Cardiac septum (tissue), 1 donor: ENCODE data around the gene ZNF618. TPM values are rescaled to one million over a fixed set of nuclear protein-coding genes. Genes with fewer than 3 reads are reported as not detected.

Source experiments
- DNase-seq: peaks from one replicate; pipeline ENCODE4 v3.0.0-alpha.2; 2020; ENCODE audit warnings: low spot score
- intact Hi-C: fragments of 100-400 bp; cut with DNase I; formaldehyde crosslinking; loops from one replicate; pipeline ENCODE4 v1.14.0; 2022
- total RNA-seq: library from RNA; stranded (reverse); fragmentation: NEBNext Ultra II Directional; extraction: Animal tissue kit (Norgen Biotek cat#: 25700); gene quantifications from one replicate; pipeline ENCODE4 v1.2.1, GENCODE V29; 2021
- donor health status: DM: no; HTN: no; CAD: no.

The ZNF618 gene
- total RNA-seq, 1 donor from 2014 or later, result 1.7 TPM

GRCh38 chr9:114027159-114027862 is 151.2 kb downstream of the ZNF618 start:
- intact Hi-C loops, result no loop called here
- peak; percentile 72 for DNase-seq

- intact Hi-C loops, result no loop called here
- no peak for DNase-seq
Observed at GRCh38 chr9:114027863-114028465, 151.9 kb downstream of the ZNF618 start.

DNA sequence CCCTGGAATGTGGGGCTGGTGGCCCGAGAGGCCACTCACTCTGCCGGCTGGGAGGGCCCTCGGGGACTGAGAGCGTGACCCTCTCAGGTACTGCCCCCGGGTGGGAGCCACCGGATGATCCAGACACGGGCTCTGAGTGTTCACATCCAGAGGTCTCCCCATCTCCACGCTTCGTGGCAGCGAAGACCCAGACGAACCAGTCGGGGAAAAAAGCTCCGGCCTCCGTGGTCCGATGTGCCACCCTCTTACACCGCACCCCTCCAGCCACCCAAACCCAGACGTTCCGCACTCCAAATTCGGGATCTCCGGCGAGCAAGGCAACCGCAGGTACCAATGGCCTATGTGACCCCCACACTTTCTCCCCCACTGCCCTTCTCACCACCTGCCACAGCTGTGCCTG is 152.5 kb downstream of the ZNF618 start:
- DNase-seq, result no peak
- intact Hi-C loops, result no loop called here

GRCh38 chr9:114029311-114030170 is 153.4 kb downstream of the ZNF618 start:
- no peak for DNase-seq
- intact Hi-C loops, result loop anchor here (5.0 to 10.0 kb wide), 2 partner anchors 185 to 347 kb away; no protein-coding TSS in a partner anchor

DNA sequence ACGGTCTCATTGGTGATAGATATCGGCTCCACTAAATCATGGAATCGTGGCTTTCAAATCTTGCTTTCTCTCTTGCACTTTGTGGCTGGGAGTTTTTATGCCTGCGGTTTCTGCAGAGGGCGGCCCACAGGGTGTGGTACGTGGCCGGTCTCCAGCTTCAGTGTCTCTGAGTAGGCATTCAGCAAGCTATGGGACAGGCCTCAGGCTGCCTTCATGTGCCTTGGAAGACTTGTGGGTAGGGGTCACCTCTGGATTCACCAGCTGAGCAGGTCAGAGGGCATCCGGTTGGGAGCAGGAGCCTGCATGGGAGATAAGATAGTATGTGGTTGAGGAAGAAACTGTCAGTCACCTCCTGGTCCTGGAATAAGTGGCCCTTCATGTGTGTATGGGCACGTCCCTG is 154.3 kb downstream of the ZNF618 start:
- intact Hi-C loops, result loop anchor here (5.0 to 10.0 kb wide), 2 partner anchors 186 to 348 kb away; no protein-coding TSS in a partner anchor
- peak; percentile 46 for DNase-seq

DNA sequence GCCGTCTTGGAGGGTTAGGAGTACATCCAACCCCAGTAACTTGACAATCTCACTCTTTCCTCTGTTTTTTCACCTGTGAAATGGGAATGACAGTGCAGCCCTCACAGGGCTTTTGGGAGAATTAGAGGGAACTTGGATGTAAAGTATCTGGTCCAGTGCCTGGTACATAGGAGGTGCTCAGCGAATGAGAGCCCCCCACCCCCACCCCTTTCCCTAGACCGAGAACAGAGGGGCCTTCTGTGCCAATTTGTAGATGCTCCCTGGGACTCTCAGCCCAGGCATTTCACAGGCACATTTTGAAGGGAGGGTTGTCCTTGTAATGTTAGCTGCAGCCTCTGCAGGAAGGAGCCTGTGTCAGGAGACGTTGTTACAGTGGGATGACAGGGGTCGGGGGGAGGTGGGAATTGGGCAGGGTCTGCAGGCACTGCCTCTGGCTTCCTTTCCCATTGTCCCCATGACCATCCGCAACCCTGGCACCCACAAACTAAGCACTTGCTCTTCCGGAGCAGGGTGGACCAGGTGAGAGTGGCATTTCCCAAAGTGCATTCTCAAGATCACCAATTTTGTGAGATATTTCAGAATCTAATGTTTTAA is 155.0 kb downstream of the ZNF618 start:
- intact Hi-C loops, result loop anchor here (5.0 to 10.0 kb wide), 2 partner anchors 186 to 349 kb away; no protein-coding TSS in a partner anchor
- no peak for DNase-seq

- intact Hi-C loops, result loop anchor here (2.0 to 10.0 kb wide), 4 partner anchors 187 to 350 kb away; no protein-coding TSS in a partner anchor
- peak; percentile 44 for DNase-seq
Observed at GRCh38 chr9:114031948-114032840, 156.1 kb downstream of the ZNF618 start.

DNA sequence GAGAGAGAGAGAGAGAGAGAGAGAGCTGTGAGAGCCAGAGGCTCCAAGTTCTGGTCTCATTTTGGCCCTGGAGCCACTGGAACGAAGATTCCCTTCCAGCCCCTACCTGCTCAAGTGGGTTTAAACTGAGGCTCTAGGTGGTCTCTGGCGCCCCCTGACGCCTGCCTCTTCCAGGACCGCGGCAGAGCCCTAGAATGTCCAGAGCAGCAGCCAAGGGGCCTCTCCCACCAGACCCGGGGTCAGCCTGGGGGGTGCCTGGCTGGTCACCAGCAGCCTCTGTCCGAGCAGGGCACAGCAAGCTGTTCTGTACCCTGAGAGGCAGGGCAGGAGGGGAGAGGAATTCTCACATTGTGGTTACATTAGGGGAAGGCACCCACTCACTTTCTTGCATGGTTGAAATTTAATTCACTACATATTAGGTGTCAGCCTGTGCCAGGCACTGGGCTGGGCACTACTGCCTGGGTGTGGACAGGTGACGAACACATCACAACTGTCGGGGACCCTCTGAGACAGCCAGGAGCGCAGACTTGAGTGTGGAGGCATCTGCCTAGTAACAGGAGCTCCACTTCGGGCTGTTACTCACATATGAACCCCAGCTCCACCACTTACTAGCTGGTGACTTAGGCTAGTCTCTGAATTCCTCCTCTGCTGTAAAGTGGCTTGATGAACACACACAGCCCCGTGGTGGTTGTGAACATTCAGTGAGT is 157.4 kb downstream of the ZNF618 start:
- DNase-seq, result peak; percentile 75
- intact Hi-C loops, result loop anchor here (2.0 to 10.0 kb wide), 4 partner anchors 189 to 351 kb away; no protein-coding TSS in a partner anchor

- DNase-seq, result peak; percentile 43
- intact Hi-C loops, result loop anchor here (5.0 to 10.0 kb wide), 2 partner anchors 189 to 352 kb away; no protein-coding TSS in a partner anchor
Observed at GRCh38 chr9:114034196-114034595, 158.1 kb downstream of the ZNF618 start.

DNA sequence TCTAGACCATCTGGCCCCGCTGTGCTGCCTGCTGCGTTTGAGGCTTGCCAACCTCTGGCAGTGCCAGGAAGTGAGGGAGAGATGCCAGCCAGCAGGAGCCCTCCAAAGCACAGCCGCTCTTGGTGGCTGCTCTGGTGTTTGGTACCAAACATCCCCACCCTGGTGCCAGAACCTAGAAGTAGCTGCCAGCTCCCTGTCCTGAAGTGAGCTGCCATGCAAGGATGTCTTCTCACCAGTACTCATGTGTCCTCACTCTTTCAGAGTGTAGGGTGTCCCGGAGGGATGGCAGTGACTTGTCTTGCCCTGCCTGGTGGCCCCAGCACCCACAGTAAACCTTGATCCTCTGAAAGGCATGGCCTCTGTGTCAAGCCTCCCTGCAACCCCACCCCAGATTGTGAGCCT is 158.6 kb downstream of the ZNF618 start:
- intact Hi-C loops, result loop anchor here (5.0 to 10.0 kb wide), 2 partner anchors 190 to 352 kb away; no protein-coding TSS in a partner anchor
- DNase-seq, result peak; percentile 67

GRCh38 chr9:114035221-114035844 is 159.2 kb downstream of the ZNF618 start:
- DNase-seq, result peak; percentile 38

GRCh38 chr9:114035845-114036801 is 160.0 kb downstream of the ZNF618 start:
- intact Hi-C loops, result loop anchor here (10.0 kb wide), 1 partner anchor 191 kb away; no protein-coding TSS in a partner anchor
- DNase-seq, result peak; percentile 65

More at GRCh38 chr9:114035221-114035844, 159.2 kb downstream of the ZNF618 start:
- intact Hi-C loops, result loop anchor here (10.0 kb wide), 1 partner anchor 191 kb away; no protein-coding TSS in a partner anchor

DNA sequence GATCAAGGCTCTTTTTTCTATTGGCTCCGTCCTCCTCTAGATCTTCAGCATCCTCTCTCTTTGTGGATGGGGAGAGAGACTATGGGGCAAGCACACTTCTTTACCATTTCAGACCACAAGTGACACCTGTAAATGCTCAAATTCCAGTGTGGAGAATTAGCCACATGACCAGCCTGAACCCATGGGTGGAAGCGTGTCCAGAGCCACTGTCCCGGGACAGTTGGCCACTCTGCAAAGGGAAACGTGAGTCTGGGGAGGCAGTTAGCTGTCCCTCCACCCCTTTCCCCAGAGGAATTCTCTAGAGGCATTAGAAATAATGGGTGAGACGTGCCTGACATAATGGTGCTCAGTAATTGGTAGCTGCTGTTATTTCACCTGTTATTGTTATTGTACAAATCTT is 161.1 kb downstream of the ZNF618 start:
- no peak for DNase-seq
- intact Hi-C loops, result loop anchor here (10.0 kb wide), 1 partner anchor 192 kb away; no protein-coding TSS in a partner anchor

DNA sequence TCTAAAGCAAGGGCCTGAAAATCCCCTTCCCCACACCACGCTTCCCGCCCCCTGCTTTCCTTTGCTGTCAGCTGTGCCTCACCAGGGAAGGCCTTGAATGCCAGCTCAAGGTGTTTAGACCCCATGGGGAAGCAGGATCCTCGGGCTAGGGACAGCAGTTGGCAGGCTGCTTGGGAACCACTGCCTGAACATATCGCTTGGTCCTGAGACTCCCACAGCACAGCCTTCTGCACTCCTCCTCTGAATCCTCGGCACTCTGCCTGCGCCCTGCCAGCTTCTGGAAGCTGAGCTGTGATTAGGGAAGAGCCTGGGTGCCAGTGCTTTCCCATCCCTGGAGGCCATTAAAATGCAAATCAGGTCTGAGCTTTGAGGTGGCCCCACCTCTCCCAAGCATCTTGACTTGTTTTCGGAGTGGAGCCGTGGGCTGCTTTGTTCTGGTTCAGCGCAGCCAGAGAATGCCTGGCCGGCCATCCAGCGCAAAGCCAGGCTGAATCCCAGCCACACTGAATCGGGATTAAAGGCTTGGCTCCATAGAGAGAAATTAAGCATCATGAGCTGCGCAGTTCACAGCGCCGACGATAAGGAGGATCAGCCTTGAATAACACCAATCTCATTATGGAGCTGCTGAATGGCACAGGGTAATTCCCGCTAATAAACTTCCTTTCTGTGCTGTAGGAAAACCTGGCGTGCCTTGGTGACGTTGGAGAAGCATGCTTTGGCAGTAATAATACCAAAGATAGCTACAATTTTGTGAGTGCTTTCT is 162.0 kb downstream of the ZNF618 start:
- intact Hi-C loops, result loop anchor here (10.0 kb wide), 1 partner anchor 193 kb away; no protein-coding TSS in a partner anchor
- peak; percentile 61 for DNase-seq

GRCh38 chr9:114038724-114039313 is 162.7 kb downstream of the ZNF618 start:
- DNase-seq, result peak; percentile 9
- intact Hi-C loops, result loop anchor here (10.0 kb wide), 1 partner anchor 194 kb away; no protein-coding TSS in a partner anchor
